Stimulated activated naive CD8-positive, alpha-beta T cell treated with anti-CD3 and anti-CD28 coated beads, Interleukin-15, Interleukin-2, amounts not matched to agents 100 ng/mL and 50 ng/mL, for 24 hours (primary cell): ENCODE measurements around the gene MAP2K6.
A peak's percentile ranks its signal among the peaks of the same experiment; 100 is the strongest.

Experiments used
- H3K27ac Mint-ChIP-seq: one replicate; pipeline ENCODE4 v1.8.0; 2021; ENCODE audit warnings: mild to moderate bottlenecking, mixed read lengths
- H3K27me3 Mint-ChIP-seq: one replicate; pipeline ENCODE4 v1.8.0; 2021; ENCODE audit warnings: mixed read lengths
- H3K36me3 Mint-ChIP-seq: one replicate; pipeline ENCODE4 v1.8.0; 2021; ENCODE audit warnings: low read depth, mixed read lengths
- H3K4me1 Mint-ChIP-seq: one replicate; pipeline ENCODE4 v1.8.0; 2021; ENCODE audit warnings: low read depth, mixed read lengths
- H3K4me3 Mint-ChIP-seq: one replicate; pipeline ENCODE4 v1.8.0; 2021; ENCODE audit warnings: mild to moderate bottlenecking, mixed read lengths
- H3K9me3 Mint-ChIP-seq: one replicate; pipeline ENCODE4 v1.8.0; 2021; ENCODE audit warnings: mixed read lengths

MAP2K6 gene

GRCh38 chr17:69415431-69415830 lies 934 bp downstream of the MAP2K6 start:
- no peak overlapping the region for H3K4me3 Mint-ChIP-seq
- H3K27ac Mint-ChIP-seq, result no peak overlapping the region
- no peaks in the 10 kb centered on the region for H3K9me3 Mint-ChIP-seq
- H3K36me3 Mint-ChIP-seq, result no peaks in the 10 kb centered on the region
- no peaks in the 10 kb centered on the region for H3K4me1 Mint-ChIP-seq
- H3K27me3 Mint-ChIP-seq, result no peaks in the 10 kb centered on the region

DNA sequence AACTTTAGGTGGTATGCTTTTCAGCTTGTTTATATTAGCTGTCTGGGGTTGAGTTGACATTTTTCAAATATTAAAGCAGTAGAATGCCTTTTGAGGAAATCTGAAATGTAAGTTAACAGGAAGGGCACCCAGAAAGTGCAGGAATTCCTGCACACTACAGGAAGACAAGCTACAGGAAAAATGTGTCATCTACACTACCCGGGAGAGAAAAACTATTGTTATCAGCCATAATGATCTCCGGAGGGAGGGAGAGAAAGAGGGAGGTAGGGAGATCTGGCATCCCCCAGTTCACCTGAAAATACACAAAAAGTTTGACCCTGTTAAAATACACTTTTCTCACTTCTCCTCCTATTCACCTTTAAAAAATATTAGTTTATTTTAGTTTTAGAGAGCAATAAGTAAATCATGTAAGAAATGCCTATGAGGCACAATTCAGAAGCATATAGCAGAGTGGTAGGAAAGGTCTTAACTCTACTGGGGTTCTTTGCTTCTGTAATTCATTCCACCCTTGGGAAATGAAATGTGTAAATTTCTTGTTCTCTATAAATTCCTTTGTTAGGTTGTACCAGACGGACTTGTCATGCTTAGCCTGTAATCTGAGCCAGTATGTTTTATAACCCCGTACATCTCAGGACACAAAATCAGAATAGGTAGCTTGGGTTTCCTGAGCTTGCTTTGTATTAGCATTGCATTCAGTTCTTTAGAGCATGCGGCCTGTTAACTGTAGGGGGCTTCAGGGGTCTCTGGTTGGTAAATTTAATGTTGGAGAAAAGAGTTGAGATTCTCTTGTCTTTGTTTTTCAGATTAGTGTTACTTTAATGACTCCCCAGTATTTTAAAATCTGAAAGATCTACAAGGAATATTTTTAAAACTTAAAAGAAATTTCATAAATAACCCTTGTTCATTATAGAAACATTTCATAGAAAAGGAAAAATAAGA lies 3.3 kb downstream of the MAP2K6 start:
- Mint-ChIP-seq H3K9me3 (no peaks in the 10 kb centered on the region), H3K36me3 (no peaks in the 10 kb centered on the region), H3K27ac (no peak overlapping the region), H3K4me1 (peaks cover 9% of the 10 kb centered on the region), H3K27me3 (no peaks in the 10 kb centered on the region), H3K4me3 (no peak overlapping the region)

GRCh38 chr17:69418535-69418934 lies 4.0 kb downstream of the MAP2K6 start:
- Mint-ChIP-seq H3K4me3 (no peak overlapping the region), H3K27ac (no peak overlapping the region), H3K9me3 (no peaks in the 10 kb centered on the region), H3K36me3 (no peaks in the 10 kb centered on the region), H3K4me1 (peaks cover 16% of the 10 kb centered on the region), H3K27me3 (no peaks in the 10 kb centered on the region)

GRCh38 chr17:69423450-69423849 lies 9.0 kb downstream of the MAP2K6 start:
- H3K27ac Mint-ChIP-seq, result peak overlapping the region; percentile 76
- peaks cover 50% of the 10 kb centered on the region for H3K4me1 Mint-ChIP-seq
- H3K9me3 Mint-ChIP-seq, result no peaks in the 10 kb centered on the region
- H3K4me3 Mint-ChIP-seq, result peak overlapping the region; percentile 67
- H3K36me3 Mint-ChIP-seq, result no peaks in the 10 kb centered on the region
- H3K27me3 Mint-ChIP-seq, result no peaks in the 10 kb centered on the region

DNA sequence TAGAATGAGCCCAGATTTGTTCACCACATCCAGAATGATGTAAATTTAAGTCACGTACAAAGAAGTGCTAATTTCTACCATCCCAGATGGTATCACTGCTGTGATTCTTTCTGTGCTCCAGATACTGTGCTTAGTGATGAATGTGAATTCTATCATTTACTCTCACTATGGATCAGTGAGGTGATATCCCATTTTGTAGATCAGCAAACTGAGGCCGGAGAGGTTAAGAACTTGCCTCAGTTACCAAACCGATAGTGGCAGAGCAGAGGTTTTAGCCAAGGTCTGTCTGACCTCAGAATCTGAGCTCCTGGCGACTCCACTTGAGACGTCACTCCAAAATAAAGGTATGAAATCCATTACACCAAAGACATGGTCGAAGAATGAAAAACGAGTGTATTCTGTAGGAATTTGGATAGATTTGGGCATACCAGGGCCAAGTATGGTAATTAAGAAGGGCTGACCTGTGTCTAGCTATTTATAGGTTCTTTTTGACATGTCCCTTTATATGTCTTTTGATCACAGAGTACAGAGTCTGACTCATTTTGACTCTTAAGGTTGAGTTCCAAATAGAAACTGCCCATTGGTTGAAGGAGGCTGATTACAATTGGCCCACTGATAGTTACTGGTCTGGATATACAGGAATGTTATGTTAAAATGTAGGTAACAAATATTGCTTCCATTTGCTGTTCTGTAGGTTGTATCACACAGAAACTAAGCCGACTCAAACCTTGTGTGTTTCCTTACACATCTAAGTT lies 10.0 kb downstream of the MAP2K6 start:
- H3K36me3 Mint-ChIP-seq, result no peaks in the 10 kb centered on the region
- peaks cover 53% of the 10 kb centered on the region for H3K4me1 Mint-ChIP-seq
- no peak overlapping the region for H3K4me3 Mint-ChIP-seq
- no peaks in the 10 kb centered on the region for H3K27me3 Mint-ChIP-seq
- H3K9me3 Mint-ChIP-seq, result no peaks in the 10 kb centered on the region
- no peak overlapping the region for H3K27ac Mint-ChIP-seq

DNA sequence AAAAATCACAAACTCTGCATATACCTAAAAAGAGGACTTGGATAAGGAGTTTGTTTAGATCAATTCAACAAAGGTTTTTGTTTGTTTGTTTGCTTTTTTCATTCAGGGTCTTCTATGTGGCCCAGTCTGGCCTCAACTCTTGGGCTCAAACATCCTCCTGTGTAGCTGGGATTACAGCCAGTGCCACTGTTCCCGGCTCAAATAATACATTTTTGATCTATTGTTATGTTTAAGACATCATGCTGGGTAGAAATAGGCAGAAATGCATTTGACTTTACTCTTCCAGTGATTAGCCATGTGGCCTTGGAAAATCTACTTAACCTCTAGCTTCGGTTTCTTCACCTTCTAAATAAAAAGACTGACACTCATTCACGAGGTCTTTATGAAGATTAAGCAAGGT lies 11.5 kb downstream of the MAP2K6 start:
- Mint-ChIP-seq H3K4me1 (peaks cover 62% of the 10 kb centered on the region), H3K27ac (no peak overlapping the region), H3K4me3 (no peak overlapping the region), H3K27me3 (no peaks in the 10 kb centered on the region), H3K9me3 (no peaks in the 10 kb centered on the region), H3K36me3 (no peaks in the 10 kb centered on the region)

DNA sequence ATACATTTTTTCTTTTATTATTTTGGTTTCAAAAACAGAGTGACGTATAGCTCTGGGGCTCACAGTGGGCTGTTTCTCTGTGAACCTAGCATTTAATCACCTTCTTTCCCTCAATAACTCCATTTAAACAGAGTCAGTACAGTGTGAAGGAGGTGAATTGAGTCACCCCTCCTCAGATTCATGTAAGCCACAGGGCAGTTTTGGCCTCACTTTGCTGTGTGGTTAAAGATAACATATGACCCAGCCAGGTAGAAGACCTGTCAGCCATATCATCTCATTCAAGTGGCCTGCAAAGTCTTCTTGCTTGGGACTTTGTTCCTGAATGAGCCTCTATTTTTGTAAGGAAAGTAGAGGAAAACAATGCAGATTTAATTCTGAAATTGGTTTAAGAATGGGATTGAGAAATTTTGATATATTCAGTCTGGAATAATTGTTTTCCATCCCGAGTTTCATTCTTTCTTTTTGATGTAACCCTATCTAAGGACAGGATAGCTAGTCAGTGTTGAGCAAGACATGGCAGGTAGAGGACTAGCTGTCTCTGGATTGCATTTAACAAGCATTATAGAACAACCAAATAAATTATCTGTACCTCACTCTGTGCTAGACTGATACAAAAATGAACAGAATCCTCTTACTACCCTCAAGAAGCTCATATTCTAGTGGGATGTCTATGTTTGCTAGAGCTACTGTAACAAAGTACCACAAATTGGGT lies 13.1 kb downstream of the MAP2K6 start:
- Mint-ChIP-seq H3K4me1 (peaks cover 60% of the 10 kb centered on the region), H3K36me3 (no peaks in the 10 kb centered on the region), H3K4me3 (no peak overlapping the region), H3K27ac (no peak overlapping the region), H3K27me3 (no peaks in the 10 kb centered on the region), H3K9me3 (no peaks in the 10 kb centered on the region)

DNA sequence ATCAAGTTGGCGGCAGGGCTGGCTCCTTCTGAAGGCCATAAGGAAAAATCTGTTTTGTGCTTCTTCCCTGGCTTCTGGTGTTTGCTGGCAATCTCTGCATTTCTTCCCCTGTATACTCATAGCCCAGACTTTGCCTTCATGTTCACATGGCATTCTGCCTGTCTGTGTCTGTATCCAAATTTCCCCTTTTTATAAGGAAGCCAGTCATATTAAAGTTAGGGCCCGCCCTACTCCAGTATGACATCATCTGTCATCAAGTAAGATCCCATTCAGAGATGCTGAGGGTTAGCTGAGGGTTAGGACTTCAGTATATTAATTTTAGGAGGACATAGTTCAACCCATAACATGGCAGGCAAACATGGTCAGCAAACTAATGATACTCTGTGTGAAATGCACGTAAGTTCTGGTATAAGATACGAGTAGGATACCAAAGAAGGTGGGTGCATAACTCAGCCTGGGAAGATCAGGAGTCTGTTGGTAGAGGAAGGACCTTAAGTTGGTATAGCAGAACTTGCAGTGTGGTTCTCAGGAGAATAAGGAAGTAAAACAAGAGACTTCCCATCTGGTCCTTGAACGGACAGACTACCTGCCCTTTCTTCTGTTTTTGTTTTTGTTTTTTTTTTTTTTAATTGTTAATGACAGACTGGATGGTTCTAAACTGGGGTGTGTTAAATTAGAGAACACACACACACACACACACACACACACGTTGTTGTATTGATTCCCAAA lies 13.9 kb downstream of the MAP2K6 start:
- peak overlapping the region; percentile 42 for H3K27ac Mint-ChIP-seq
- H3K4me3 Mint-ChIP-seq, result no peak overlapping the region
- no peaks in the 10 kb centered on the region for H3K9me3 Mint-ChIP-seq
- H3K36me3 Mint-ChIP-seq, result no peaks in the 10 kb centered on the region
- H3K27me3 Mint-ChIP-seq, result no peaks in the 10 kb centered on the region
- peaks cover 52% of the 10 kb centered on the region for H3K4me1 Mint-ChIP-seq

DNA sequence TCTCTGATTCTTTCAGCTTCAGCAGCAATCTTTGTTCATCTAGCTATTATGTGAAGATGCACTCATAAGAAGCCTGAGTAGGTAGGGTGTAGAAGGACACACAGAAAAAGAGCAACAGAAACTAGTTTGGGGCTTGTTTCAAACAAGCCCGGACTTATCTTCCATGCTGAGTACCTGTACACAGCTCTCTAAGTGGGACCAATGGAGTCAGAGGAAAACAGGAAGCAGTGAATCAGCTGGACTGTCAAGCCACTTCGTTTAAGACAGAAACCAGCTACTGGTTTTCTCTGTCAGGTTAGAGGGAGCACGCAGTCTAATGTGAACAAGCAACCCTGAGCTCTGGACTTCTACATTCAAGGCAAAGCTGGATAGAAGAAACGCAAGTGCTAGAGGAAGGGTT lies 16.0 kb downstream of the MAP2K6 start:
- Mint-ChIP-seq H3K36me3 (no peaks in the 10 kb centered on the region), H3K27ac (no peak overlapping the region), H3K27me3 (no peaks in the 10 kb centered on the region), H3K4me1 (peaks cover 39% of the 10 kb centered on the region), H3K9me3 (no peaks in the 10 kb centered on the region), H3K4me3 (no peak overlapping the region)

- Mint-ChIP-seq H3K4me3 (no peak overlapping the region), H3K36me3 (no peaks in the 10 kb centered on the region), H3K4me1 (peaks cover 31% of the 10 kb centered on the region), H3K27ac (no peak overlapping the region), H3K9me3 (no peaks in the 10 kb centered on the region), H3K27me3 (no peaks in the 10 kb centered on the region)
These were observed 17.3 kb downstream of the MAP2K6 start for GRCh38 chr17:69431835-69432234.

DNA sequence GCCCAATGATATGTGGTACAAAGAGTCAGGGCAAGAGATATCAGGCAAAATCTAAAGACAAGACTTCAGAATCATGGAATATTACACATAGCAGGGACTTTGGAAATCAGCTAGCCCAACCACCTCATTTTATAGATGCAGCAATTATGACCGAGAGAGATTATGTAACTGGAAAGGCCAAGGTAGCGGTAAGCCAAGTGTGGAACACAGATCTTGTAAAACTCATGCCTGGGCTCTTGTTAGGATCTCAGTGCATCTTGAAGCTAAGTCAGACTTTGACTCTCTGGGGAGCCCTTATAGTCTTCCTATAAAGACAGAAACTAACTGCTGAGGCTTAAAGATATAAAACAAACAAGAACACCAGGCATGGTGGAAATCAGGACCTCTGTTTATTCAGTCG lies 18.6 kb downstream of the MAP2K6 start:
- Mint-ChIP-seq H3K4me1 (peaks cover 24% of the 10 kb centered on the region), H3K27ac (no peak overlapping the region), H3K36me3 (peaks cover 4% of the 10 kb centered on the region), H3K27me3 (no peaks in the 10 kb centered on the region), H3K9me3 (no peaks in the 10 kb centered on the region), H3K4me3 (no peak overlapping the region)

DNA sequence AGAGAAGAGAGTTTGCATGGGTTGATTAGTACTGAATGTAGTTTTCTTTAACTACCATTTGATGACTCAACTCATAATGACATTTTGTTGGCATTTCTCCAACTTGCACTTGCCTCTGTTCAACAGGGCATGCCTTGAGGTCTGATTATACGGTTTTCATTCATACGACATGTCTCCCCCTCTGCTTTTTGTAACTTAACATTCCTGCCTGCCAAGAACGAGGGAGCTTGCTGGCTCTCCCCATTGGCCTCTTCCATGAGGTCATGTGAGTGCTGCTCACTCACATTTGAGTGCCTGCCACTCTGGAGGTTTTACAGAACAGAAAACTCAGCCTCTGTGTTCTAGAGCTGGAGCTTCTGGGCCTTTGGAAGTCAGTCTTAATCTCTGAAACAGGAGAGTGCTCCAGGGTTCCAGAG lies 19.7 kb downstream of the MAP2K6 start:
- Mint-ChIP-seq H3K4me1 (peaks cover 20% of the 10 kb centered on the region), H3K27ac (no peak overlapping the region)

DNA sequence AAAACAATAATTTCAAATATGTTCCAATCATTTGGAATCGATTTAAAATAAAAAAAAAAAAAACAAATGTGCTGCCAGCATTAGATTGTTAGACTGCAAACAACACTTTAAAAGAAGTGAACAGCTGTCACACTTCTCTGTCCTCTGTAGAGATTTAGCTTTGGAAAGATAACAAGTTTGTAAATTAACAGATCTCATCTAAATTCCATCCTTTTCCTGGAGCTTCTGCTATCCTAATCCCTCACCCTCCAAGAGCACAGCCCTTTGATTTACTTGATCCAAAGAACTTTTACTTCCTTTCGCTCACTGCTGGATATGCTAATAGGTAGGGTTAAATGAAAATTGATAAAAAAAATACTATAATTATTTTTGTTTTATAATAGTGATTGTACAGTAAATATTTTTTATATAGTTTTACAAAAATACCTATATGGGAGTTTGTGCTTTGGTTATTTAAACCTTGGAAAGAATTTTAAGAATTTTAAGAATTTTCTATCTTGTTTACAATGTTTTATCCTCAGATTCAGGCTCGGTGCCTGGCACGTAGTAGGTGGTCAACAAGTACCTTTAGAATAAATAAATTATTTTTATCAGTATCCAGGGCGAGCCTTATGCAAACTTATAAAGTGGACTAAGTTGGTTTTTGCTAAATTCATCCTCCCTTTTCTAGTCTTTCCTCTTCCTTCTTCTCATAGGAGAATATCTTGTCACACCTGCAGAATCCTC lies 21.6 kb downstream of the MAP2K6 start:
- Mint-ChIP-seq H3K4me1 (peaks cover 4% of the 10 kb centered on the region), H3K9me3 (peaks cover 17% of the 10 kb centered on the region), H3K4me3 (no peak overlapping the region), H3K27me3 (no peaks in the 10 kb centered on the region), H3K36me3 (peaks cover 13% of the 10 kb centered on the region), H3K27ac (no peak overlapping the region)

More for the DNA sequence above, 19.7 kb downstream of the MAP2K6 start:
- no peaks in the 10 kb centered on the region for H3K27me3 Mint-ChIP-seq
- H3K9me3 Mint-ChIP-seq, result peaks cover 4% of the 10 kb centered on the region
- no peak overlapping the region for H3K4me3 Mint-ChIP-seq
- peaks cover 8% of the 10 kb centered on the region for H3K36me3 Mint-ChIP-seq

DNA sequence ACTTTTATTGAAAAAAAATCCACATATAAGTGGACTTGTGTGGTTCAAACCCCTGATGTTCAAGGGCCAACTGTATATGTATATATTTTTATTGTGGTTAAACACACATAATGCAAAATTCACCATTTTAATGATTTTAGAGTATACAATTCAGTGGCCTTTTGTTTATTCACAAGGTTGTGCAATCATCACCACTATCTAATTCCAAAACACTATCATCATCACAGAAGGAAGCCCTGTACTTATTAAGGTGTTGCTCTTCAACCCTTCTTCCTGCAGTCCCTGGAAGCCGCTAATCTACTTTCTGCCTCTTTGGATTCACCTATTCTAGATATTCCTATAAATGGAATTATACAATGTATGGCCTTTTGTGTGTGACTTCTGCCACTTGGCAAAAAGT lies 23.0 kb downstream of the MAP2K6 start:
- Mint-ChIP-seq H3K36me3 (peaks cover 13% of the 10 kb centered on the region), H3K4me1 (peaks cover 4% of the 10 kb centered on the region), H3K4me3 (no peak overlapping the region), H3K9me3 (peaks cover 17% of the 10 kb centered on the region), H3K27ac (no peak overlapping the region), H3K27me3 (no peaks in the 10 kb centered on the region)
